Hepatocyte (in vitro differentiated cells): ENCODE measurements around the gene WSCD1.

ENCODE experiments used
- EZH2phosphoT487 ChIP-seq: fragments of 200-600 bp; sonication (generic); IDR thresholded peaks from one replicate; pipeline ENCODE4 v1.6.1; 2018; ENCODE audit warnings: antibody characterized with exemption, mild to moderate bottlenecking, low read depth, moderate library complexity; ENCODE audit not compliant: unreplicated experiment, severe bottlenecking
- TF ChIP-seq, protein P1 (sequence below): fragments of 200-600 bp; sonication (generic); IDR thresholded peaks from 2 replicates; pipeline ENCODE4 v1.5.1; 2016; ENCODE audit warnings: antibody characterized with exemption, mild to moderate bottlenecking; ENCODE audit not compliant: poor library complexity

DNA sequence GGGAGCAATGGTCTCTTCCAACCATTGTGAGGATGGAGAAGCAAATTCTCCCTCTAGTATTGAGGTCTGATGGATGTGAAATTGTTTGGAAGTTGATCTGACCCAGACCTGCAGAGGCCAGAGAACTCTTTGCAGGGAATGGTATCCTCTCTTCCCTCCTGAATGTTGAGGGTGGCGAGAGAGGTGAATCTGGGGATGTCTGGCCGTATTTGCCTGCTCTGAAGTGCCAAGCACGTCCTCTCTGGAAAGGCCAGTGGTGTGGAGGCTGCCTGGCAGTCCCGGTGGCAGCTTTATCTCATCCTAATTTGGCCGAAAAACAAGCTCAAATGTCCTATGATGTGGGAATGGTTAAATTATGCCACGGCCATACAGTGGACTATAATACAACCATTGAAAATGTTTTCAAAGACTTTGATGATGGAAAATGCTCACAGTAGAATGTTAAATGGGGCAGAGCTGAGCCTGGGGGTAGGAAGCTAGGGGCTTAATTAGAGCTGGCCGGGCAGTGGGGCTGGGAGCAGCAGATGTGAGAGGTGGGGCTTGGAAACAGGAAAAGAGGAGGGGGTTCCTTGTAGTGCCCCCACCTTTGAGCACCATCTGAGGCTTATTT lies 30.8 kb downstream of the WSCD1 start:
- TF ChIP-seq, protein P1, sequence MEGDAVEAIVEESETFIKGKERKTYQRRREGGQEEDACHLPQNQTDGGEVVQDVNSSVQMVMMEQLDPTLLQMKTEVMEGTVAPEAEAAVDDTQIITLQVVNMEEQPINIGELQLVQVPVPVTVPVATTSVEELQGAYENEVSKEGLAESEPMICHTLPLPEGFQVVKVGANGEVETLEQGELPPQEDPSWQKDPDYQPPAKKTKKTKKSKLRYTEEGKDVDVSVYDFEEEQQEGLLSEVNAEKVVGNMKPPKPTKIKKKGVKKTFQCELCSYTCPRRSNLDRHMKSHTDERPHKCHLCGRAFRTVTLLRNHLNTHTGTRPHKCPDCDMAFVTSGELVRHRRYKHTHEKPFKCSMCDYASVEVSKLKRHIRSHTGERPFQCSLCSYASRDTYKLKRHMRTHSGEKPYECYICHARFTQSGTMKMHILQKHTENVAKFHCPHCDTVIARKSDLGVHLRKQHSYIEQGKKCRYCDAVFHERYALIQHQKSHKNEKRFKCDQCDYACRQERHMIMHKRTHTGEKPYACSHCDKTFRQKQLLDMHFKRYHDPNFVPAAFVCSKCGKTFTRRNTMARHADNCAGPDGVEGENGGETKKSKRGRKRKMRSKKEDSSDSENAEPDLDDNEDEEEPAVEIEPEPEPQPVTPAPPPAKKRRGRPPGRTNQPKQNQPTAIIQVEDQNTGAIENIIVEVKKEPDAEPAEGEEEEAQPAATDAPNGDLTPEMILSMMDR, result no peak
- no peak for TF ChIP-seq EZH2phosphoT487
